HG03103 (cell line): ENCODE data around the gene NHLH2.

Experiments
- ATAC-seq: cut with Tn5 transposase; IDR thresholded peaks from one replicate; pipeline ENCODE4 v1.9.1; 2021; ENCODE audit warnings: low read depth; ENCODE audit not compliant: unreplicated experiment

The NHLH2 gene

DNA sequence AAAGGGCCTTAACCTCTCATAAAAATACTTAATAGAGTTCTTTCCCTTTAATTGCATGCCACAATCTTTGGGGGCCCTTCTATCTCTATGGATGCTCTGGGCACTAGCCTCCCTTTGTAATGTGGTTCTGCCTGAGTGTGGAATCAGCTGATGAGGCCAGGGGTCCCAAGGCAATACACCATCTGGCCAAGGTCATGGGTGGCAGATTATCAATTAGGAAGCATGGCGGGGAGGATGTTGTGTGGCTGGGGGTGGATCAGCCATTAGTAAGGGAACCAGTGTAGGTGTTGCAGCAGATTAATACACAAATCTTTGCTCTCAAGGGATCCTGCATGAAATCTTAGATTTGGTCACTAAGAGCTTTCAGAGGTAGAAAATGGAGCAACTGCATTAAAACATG lies 35.3 kb downstream of the NHLH2 start:
- ATAC-seq, result no peak

DNA sequence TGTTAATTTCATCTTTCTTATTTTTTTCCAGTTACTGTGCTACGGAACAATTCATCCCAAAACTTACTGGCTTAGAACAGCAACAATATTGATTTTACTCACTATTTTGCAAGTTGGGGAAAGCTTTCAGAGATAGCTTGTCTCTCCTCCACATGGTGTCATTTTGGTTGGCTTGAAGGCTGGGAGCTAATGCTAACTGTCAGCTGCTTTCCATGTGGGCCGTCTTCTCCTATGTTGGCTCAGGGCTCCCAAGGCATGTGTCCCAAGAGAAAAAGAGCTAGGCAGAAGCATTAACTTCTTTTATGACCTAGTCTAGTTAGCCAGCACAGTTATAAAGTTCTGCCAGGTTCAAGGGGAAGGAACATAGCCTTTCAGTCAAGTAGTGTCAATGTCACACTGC lies 38.5 kb downstream of the NHLH2 start:
- no peak for ATAC-seq

DNA sequence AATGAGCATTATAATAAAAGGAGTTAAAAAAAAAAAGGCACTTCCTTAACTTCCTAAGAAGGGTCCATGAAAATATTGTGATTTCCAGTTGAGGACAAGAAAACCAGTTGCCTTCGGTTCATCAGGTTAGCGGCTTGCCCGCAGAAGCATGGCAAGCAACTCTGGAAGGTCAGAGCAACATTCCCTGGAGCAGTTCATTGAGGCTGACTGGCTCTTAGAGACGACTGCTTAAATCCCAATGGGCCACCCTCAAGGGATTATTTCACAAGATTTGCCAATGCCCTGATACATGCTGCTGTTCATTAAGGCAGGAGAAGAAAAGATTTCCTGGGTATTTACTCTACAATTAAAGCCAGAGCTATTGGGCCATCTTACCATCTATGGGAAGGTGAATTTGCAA lies 43.4 kb downstream of the NHLH2 start:
- no peak for ATAC-seq

DNA sequence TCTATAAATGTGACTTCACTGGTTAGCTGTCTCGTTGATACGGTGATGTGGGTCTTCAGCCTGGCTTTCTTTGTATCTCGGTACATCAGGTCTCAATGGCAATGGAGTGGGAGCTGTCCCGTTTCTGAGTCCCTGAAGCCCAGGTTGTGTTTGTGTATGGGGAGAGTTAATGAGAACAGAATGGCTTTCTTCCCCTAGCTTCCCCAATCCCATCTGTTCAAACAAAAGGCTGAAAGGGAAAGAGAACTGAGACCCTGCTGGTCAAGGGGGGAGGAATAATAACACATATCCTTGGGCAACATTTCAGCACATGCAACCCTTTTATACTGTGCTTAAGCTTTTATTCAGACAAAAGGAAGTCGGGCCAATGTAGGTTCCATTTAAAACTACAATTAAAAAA lies 44.0 kb downstream of the NHLH2 start:
- ATAC-seq, result no peak

DNA sequence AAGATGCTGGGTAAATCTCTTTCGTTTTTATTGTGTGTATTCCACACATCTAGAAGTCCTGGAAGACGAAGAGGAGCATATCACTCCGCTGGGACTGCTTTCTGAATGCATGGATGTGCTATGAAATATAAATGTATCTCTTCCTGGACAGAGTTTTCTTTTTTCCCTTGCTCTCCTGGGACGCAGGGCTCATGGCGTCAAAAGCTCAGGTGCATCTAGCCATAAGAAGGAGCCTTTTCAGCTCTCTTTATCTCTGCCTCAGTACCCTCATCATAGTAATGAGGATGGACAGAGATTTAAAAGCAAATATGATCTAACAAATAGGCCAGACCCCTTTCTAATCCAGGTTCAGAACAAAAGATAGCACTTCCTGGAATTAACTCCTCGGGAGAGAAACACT lies 44.9 kb downstream of the NHLH2 start:
- no peak for ATAC-seq

DNA sequence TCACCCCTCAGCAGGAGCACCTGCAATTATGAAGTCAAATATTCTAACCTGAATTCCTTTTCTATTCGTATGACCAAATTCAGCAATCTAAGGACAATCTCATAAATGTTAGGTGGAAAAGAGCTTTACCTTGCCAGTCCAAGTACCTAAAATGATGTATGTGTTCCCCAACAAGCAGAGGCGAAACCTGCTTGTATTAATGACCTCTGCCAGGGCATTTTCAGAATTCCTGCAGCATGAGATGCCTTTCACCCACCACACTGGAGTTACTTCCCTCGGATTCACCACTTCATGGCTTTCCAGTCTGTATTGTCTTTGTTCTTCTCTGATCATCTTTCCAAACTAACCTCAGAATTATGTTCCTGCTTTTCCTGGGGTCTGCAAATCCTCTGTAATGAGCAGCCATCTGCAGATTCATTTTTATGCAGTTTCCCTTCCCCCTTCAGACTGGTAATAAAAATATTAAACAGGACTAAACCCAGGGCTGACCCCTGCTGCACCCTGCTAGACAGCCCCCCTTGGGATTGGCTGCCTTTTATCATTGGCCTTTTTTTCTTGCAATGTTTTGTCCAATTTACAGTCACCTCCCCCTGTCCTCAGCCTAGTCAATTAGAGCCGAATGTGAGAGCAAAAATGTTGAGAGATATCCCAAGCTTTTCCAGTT lies 45.8 kb downstream of the NHLH2 start:
- no peak for ATAC-seq

DNA sequence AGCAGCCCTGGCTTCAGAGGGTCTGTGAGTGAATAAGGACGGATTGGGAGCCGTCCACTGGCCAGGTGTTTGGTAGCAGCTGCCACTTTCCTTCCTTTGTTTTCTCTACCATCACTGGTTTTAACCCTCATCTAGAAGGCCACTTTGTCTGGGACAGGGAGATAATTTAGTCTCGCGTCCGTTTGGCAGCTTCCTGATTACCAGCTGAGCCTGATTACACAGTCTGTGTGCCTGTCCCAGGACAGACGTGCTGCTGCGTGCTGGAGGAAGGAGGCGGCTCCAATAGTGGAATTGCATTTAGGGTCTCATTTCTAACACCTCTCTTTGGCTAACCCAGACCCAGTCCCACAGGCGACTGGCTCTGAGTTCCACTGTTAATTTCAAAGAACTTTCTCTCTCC lies 47.8 kb downstream of the NHLH2 start:
- ATAC-seq, result no peak

DNA sequence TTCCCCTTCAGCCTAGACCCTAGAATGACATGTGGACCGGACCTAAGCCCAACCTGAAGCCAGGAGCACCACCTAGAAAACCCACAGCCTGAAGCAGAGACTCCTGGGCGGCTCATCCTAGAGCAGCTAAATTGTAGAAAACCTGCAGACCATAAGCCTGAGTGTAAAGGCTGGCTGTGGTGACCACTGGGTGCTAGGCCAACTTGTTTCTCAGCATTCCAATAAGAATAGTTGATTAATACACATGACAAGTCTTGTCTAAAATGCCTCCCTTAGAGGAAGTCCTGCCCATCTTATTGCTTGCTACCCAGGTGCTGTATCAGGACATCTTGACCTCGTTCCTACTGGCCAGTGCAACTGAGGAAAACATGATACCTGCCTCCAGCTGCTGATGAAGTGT lies 49.1 kb downstream of the NHLH2 start:
- no peak for ATAC-seq

DNA sequence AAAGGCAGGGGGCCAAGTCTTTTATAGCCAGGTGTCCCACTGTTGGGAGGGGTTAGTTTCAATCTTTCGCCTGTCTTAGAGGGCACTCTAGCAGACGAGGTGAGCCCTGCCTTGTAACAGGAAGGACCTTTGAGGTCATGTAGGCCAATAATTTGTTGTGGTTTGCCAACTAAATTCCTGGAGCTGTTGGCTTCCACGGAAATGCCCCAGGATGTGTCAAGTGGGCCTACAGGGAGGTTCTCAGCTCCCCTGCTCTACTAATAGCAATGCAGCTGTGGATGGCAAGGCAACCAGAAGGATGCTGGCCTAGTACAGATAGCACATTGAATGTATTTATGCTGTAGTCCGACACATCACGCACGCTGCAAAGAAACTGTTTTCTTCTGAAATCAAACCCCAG lies 50.1 kb downstream of the NHLH2 start:
- ATAC-seq, result no peak

DNA sequence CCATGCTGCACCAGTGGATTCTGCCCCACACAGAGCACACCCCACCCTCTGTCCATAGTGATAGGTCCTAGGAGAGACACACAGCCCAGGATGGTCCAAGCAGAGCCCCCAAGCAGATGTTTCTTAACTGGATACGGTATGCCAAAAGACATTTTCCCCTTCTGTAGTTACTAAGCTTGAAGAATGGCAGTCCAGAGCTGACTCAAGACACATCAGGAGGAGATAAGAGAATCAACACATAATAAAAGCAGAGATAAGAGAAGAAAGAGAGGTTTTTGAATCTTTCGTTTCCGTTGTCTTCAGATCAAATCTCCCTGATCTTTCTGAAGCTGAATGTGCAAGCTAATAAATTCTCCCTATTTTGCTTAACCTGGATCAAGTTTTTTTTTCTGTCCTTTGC lies 50.6 kb downstream of the NHLH2 start:
- ATAC-seq, result no peak
